A549 (cell line): ENCODE data around the gene RBFOX1. TPM values are rescaled to one million over a fixed set of nuclear protein-coding genes. Genes with fewer than 3 reads are reported as not detected.

Source experiments
- ATAC-seq, 2 experiments: fragments of 200-7000 bp in 1 of 2; fragments of >200 bp in 1 of 2; cut with Nextera tagmentation in 1 of 2; cut with Tn5 transposase in 1 of 2; 3 replicates each; pipeline versions ENCODE4 v1.8.0 to v1.9.1; 2018 to 2020; ENCODE audit warnings: mild to moderate bottlenecking in 1 of 2, moderate library complexity in 1 of 2
- CTCF ChIA-PET: fragments of 300-600 bp; sonication (Branson Sonifier 250); formaldehyde crosslinking; extraction: SDS; loops from one replicate; lab custom pipeline; 2021; ENCODE audit warnings: antibody characterized with exemption, inconsistent platforms; lab: Yijun Ruan, JAX
- POLR2A ChIA-PET: fragments of 350-600 bp; formaldehyde crosslinking; extraction: SDS; loops from one replicate; lab custom pipeline; 2021; ENCODE audit warnings: antibody characterized with exemption, inconsistent platforms; lab: Yijun Ruan, JAX
- DNase-seq, 2 experiments: peaks; one replicate each; pipeline versions ENCODE4 v3.0.0 to v3.0.0-alpha.2; 2011 to 2016; ENCODE audit warnings: low read depth in 1 of 2, low spot score in 1 of 2
- FAIRE-seq: peaks from 2 replicates; lab custom pipeline; 2011; peaks lifted over from hg19 to GRCh38; lab: Jason Lieb, UNC
- H3K27ac ChIP-seq, 2 experiments: fragments of >200 bp; sonication (Bioruptor Twin); formaldehyde crosslinking; 3 replicates each; pipeline ENCODE4 v1.5.1; 2016 to 2017
- H3K4me1 ChIP-seq: fragments of >200 bp; sonication (Bioruptor Twin); formaldehyde crosslinking; 3 replicates; pipeline ENCODE4 v1.6.1; 2016
- H3K4me2 ChIP-seq: fragments of >200 bp; sonication (Bioruptor Twin); formaldehyde crosslinking; 3 replicates; pipeline ENCODE4 v1.6.1; 2016
- H3K4me3 ChIP-seq: fragments of >200 bp; sonication (Bioruptor Twin); formaldehyde crosslinking; 3 replicates; pipeline ENCODE4 v1.5.1; 2016
- H3K9me3 ChIP-seq: fragments of >200 bp; sonication (Bioruptor Twin); formaldehyde crosslinking; 3 replicates; pipeline ENCODE4 v1.6.1; 2016
- EHMT2 ChIP-seq: fragments of 200-600 bp; sonication (generic); IDR thresholded peaks from 2 replicates; pipeline ENCODE4 v1.6.1; 2016; ENCODE audit warnings: antibody characterized with exemption, low read depth, mild to moderate bottlenecking, moderate library complexity
- ESRRA ChIP-seq: fragments of 150-350 bp; IDR thresholded peaks from 2 replicates; pipeline ENCODE4 v1.6.1; 2014; ENCODE audit warnings: mild to moderate bottlenecking, low read length, borderline replicate concordance
- FOSB ChIP-seq: fragments of 250-450 bp; sonication (Bioruptor Pico); IDR thresholded peaks from 2 replicates; pipeline ENCODE4 v1.5.0; 2020; ENCODE audit warnings: mild to moderate bottlenecking, moderate library complexity
- FOXS1 ChIP-seq: fragments of 250-450 bp; sonication (Bioruptor Pico); IDR thresholded peaks from 2 replicates; pipeline ENCODE4 v1.5.0; 2020; ENCODE audit warnings: mild to moderate bottlenecking, moderate library complexity
- GATA3 ChIP-seq: IDR thresholded peaks from 2 replicates; pipeline ENCODE4 v1.6.1; 2012; ENCODE audit warnings: borderline replicate concordance
- JUN ChIP-seq, 2 experiments: fragments of >200 bp; sonication (Bioruptor Twin); formaldehyde crosslinking; IDR thresholded peaks; 2 replicates in 1 of 2; 3 replicates in 1 of 2; pipeline ENCODE4 v1.6.1; 2016 to 2017
- MAFK ChIP-seq: fragments of 450-650 bp; IDR thresholded peaks from 2 replicates; pipeline ENCODE4 v1.6.1; 2014; ENCODE audit not compliant: partially characterized antibody
- NFE2L2 ChIP-seq: fragments of 150-350 bp; conservative IDR thresholded peaks from 2 replicates; pipeline ENCODE4 v1.6.1; 2014; ENCODE audit warnings: low read length
- NR3C1 ChIP-seq: fragments of >200 bp; sonication (Bioruptor Twin); formaldehyde crosslinking; IDR thresholded peaks from 3 replicates; pipeline ENCODE4 v1.6.1; 2017
- POLR2AphosphoS2 ChIP-seq: conservative IDR thresholded peaks from 2 replicates; pipeline ENCODE4 v1.6.1; 2012; ENCODE audit warnings: low read length, improper control_type of control experiment, inconsistent platforms
- RAD21 ChIP-seq, 2 experiments: fragments of >200 bp in 1 of 2; sonication (Bioruptor Twin) in 1 of 2; formaldehyde crosslinking in 1 of 2; IDR thresholded peaks in 1 of 2; conservative IDR thresholded peaks in 1 of 2; 2 replicates in 1 of 2; 3 replicates in 1 of 2; pipeline ENCODE4 v1.6.1; 2012 to 2018; ENCODE audit warnings: inconsistent platforms in 1 of 2
- RARB ChIP-seq: fragments of 250-450 bp; sonication (Bioruptor Pico); IDR thresholded peaks from 2 replicates; pipeline ENCODE4 v1.8.0; 2021; ENCODE audit warnings: mild to moderate bottlenecking, moderate library complexity
- RNF2 ChIP-seq: fragments of 200-600 bp; sonication (generic); IDR thresholded peaks from 2 replicates; pipeline ENCODE4 v1.6.1; 2016; ENCODE audit warnings: low read depth, mild to moderate bottlenecking, antibody characterized with exemption, moderate library complexity, borderline replicate concordance
- SREBF2 ChIP-seq: fragments of 450-650 bp; IDR thresholded peaks from 2 replicates; pipeline ENCODE4 v1.6.1; 2014; ENCODE audit warnings: mild to moderate bottlenecking, moderate library complexity
- TFCP2L1 ChIP-seq: fragments of 250-450 bp; sonication (Bioruptor Pico); IDR thresholded peaks from 2 replicates; pipeline ENCODE4 v1.5.0; 2021; ENCODE audit warnings: mild to moderate bottlenecking
- ZC3H11A ChIP-seq: fragments of 450-650 bp; IDR thresholded peaks from 2 replicates; pipeline ENCODE4 v1.6.1; 2014; ENCODE audit warnings: antibody characterized with exemption, mild to moderate bottlenecking
- ZNF302 ChIP-seq: fragments of 250-450 bp; sonication (Bioruptor Pico); IDR thresholded peaks from 2 replicates; pipeline ENCODE4 v1.9.0; 2021; ENCODE audit warnings: inconsistent platforms, mild to moderate bottlenecking, moderate library complexity
- WGBS: methylation state at CpG from one replicate; pipeline ENCODE4 v1.1.6; 2017; ENCODE audit errors: missing lambda C conversion rate; 5-methylcytosine and 5-hydroxymethylcytosine counted together
- polyA plus RNA-seq, 4 experiments: library from polyadenylated mRNA; depleted of rRNA in 3 of 4; stranded (reverse); fragments of >200 nt; fragmentation: RNase III in 1 of 4; extraction: RNeasy Plus Mini Kit Qiagen cat#74134 plus additional on column Dnase treatment in 1 of 4; gene quantifications; 2 replicates in 3 of 4; 3 replicates in 1 of 4; pipeline ENCODE4 v1.2.3, GENCODE V29; 2011 to 2017
- TF ChIP-seq, protein P1 (sequence below): fragments of 450-650 bp; IDR thresholded peaks from 2 replicates; pipeline ENCODE4 v1.6.1; 2014; ENCODE audit warnings: antibody characterized with exemption
- TF ChIP-seq, protein P2 (sequence below): fragments of 150-350 bp; IDR thresholded peaks from 2 replicates; pipeline ENCODE4 v1.6.1; 2014; ENCODE audit warnings: low read depth, mild to moderate bottlenecking, low read length
- TF ChIP-seq, protein P3 (sequence below): fragments of >200 bp; sonication (Bioruptor Twin); formaldehyde crosslinking; IDR thresholded peaks from 2 replicates; pipeline ENCODE4 v1.6.1; 2016
- TF ChIP-seq, protein P4 (sequence below): fragments of >200 bp; sonication (Bioruptor Twin); formaldehyde crosslinking; IDR thresholded peaks from 3 replicates; pipeline ENCODE4 v1.5.1; 2016

The RBFOX1 gene
- polyA plus RNA-seq, 2 of the 4 experiments (the other 2 are of a cell fraction) = not detected

DNA sequence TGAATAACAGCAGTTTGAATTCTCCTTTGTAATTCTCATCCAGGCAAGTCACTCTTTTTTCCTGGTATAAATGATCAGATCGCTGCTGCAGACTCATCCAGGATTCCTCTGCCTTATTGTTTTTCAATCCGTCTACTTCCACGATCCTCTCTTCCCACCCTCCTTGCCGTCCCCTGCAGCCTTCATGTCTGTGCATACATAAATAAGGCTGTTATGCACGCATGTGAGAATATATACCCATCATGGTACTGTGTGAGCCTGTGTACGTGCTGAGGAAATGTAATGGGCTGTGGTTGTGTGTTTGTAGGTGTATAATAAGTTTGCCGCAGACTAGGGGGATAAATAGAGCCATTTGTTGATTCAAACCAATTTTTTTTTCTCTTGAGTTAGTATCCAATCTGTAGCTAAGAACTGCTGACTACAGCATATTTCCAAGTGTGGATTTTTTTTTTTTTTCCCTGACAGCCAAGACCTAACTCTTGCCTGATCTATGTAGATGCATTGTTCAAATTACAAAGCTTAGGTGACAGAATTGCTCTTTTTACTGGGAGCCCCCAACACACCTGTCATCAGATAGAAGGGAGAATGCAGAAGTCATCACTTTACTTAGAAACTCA lies 62.2 kb downstream of the RBFOX1 start:
- FAIRE-seq (no peak), ATAC-seq (no peak), DNase-seq (no peak)
- ChIA-PET CTCF (interaction anchor here (1.1 kb wide), 1 partner anchor 12 kb away, joined by 3 read pairs; no protein-coding TSS in a partner anchor), POLR2A (no interaction called here)
- TF ChIP-seq TFCP2L1 (CRISPR knock-in tag) = no peak
- peak; percentile 93 for TF ChIP-seq MAFK
- H3K4me2 ChIP-seq = no peak overlapping the region
- H3K4me3 ChIP-seq = no peak overlapping the region
- H3K9me3 ChIP-seq = no peaks in the 10 kb centered on the region
- WGBS = 3% methylated on average over 7 of the region's 7 CpGs
- no peak overlapping the region for H3K27ac ChIP-seq
- H3K4me1 ChIP-seq = no peaks in the 10 kb centered on the region

DNA sequence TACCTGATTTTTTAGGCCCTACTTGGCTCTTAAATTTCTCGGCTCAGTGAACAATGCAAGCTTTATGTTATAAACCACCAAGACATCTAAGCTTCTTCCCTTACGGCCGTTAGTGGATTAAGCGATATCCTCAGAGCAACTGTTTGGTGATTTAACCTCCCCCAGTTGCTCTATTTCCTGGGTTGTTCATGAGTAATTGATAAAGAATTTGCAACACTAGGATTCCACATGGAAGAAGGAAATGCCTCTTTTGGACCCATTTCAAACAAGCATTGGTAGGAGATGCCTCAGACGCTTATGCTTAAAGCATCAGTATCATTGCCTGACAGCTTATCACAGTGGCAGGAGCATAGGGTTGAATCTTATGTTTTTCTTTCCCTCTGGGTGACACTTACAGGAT lies 65.3 kb downstream of the RBFOX1 start:
- CTCF ChIA-PET = no interaction called here
- WGBS = 20% methylated on average over 5 of the region's 5 CpGs
- no peak for FAIRE-seq

DNA sequence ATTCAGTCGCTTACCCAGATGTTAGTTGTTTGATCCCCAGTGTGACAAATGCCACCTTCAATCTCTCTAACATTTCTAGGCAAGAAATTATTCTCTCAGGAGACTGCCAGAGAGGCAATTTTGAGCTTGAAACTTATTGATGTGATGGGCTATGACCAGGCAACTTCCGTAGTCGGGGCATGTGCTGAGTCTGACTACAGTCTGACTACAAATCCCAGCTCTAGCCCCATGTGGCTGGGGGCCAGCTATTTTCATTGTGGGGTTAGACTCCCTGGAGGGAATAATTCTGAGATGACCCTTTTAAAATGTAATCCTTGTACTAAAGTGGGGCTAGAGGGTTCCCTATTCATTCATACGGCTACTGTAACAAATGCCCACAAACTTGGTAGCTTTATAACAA lies 65.9 kb downstream of the RBFOX1 start:
- no peak for FAIRE-seq
- ATAC-seq = no peak
- ChIA-PET CTCF (no interaction called here), POLR2A (no interaction called here)
- DNase-seq = no peak
- no peak overlapping the region for H3K27ac ChIP-seq
- no peaks in the 10 kb centered on the region for H3K9me3 ChIP-seq
- H3K4me1 ChIP-seq = no peaks in the 10 kb centered on the region
- H3K4me2 ChIP-seq = no peak overlapping the region
- no peak overlapping the region for H3K4me3 ChIP-seq
- TF ChIP-seq GATA3 (no peak), MAFK (no peak), RARB (CRISPR knock-in tag) (no peak), FOXS1 (CRISPR knock-in tag) (no peak), RAD21 (conservative IDR thresholded peaks at IDR 0.05 in 1 of 2, IDR thresholded peaks at IDR 0.05 in 1 of 2) (no peak), NR3C1 (no peak), RNF2 (no peak), FOSB (no peak), POLR2AphosphoS2 (no peak)
- WGBS = 12% methylated on average over 4 of the region's 4 CpGs

More for the DNA sequence above, 65.3 kb downstream of the RBFOX1 start:
- Histone ChIP-seq H3K27ac (no peak overlapping the region), H3K4me2 (no peak overlapping the region), H3K4me1 (no peaks in the 10 kb centered on the region), H3K9me3 (no peaks in the 10 kb centered on the region), H3K4me3 (no peak overlapping the region)
- DNase-seq (no peak), ATAC-seq (no peak)
- TF ChIP-seq MAFK = no peak
- no peak for TF ChIP-seq SREBF2
- TF ChIP-seq, protein P1, sequence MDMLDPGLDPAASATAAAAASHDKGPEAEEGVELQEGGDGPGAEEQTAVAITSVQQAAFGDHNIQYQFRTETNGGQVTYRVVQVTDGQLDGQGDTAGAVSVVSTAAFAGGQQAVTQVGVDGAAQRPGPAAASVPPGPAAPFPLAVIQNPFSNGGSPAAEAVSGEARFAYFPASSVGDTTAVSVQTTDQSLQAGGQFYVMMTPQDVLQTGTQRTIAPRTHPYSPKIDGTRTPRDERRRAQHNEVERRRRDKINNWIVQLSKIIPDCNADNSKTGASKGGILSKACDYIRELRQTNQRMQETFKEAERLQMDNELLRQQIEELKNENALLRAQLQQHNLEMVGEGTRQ = no peak
- TF ChIP-seq ZC3H11A = no peak
- no peak for TF ChIP-seq JUN (IDR thresholded peaks at IDR 0.05)
- no peak for TF ChIP-seq NFE2L2
- no peak for TF ChIP-seq ESRRA
- TF ChIP-seq RARB (CRISPR knock-in tag) = no peak
- TF ChIP-seq, protein P2, sequence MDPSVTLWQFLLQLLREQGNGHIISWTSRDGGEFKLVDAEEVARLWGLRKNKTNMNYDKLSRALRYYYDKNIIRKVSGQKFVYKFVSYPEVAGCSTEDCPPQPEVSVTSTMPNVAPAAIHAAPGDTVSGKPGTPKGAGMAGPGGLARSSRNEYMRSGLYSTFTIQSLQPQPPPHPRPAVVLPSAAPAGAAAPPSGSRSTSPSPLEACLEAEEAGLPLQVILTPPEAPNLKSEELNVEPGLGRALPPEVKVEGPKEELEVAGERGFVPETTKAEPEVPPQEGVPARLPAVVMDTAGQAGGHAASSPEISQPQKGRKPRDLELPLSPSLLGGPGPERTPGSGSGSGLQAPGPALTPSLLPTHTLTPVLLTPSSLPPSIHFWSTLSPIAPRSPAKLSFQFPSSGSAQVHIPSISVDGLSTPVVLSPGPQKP = no peak
- no peak for TF ChIP-seq EHMT2
- TF ChIP-seq ZNF302 = no peak
- TF ChIP-seq, protein P3, sequence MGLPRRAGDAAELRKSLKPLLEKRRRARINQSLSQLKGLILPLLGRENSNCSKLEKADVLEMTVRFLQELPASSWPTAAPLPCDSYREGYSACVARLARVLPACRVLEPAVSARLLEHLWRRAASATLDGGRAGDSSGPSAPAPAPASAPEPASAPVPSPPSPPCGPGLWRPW = no peak
- TF ChIP-seq, protein P4, sequence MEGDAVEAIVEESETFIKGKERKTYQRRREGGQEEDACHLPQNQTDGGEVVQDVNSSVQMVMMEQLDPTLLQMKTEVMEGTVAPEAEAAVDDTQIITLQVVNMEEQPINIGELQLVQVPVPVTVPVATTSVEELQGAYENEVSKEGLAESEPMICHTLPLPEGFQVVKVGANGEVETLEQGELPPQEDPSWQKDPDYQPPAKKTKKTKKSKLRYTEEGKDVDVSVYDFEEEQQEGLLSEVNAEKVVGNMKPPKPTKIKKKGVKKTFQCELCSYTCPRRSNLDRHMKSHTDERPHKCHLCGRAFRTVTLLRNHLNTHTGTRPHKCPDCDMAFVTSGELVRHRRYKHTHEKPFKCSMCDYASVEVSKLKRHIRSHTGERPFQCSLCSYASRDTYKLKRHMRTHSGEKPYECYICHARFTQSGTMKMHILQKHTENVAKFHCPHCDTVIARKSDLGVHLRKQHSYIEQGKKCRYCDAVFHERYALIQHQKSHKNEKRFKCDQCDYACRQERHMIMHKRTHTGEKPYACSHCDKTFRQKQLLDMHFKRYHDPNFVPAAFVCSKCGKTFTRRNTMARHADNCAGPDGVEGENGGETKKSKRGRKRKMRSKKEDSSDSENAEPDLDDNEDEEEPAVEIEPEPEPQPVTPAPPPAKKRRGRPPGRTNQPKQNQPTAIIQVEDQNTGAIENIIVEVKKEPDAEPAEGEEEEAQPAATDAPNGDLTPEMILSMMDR = no peak
- POLR2A ChIA-PET = no interaction called here
